HL-60 (cell line): ENCODE results near the gene PSMC4.

Source experiments
- POLR2AphosphoS5 ChIP-seq: IDR thresholded peaks from 2 replicates; pipeline ENCODE4 v1.6.1; 2012; ENCODE audit warnings: low read depth
- TF ChIP-seq, protein P1 (sequence below): IDR thresholded peaks from one replicate; pipeline ENCODE4 v1.5.1; 2011; ENCODE audit warnings: low read length, control low read depth, inconsistent platforms; ENCODE audit not compliant: insufficient read depth

DNA sequence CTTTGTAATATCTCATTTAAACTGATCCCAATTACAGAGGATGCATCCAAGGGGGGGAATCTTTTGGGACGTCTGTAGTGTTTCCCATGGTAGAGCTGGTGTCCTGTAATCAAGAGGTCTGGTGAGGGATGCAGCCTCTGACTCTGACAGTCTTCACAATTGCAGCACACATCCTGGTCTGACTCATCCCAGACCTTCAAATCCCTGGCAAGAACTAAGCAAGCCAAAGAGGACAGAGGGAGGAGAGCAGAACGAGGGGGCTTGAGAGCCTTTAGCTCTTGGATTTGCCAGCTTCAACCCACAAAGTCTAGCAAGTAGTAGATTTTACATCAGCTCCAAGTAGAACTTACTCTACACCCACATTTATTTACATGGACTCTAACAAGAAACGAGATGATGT is 19.3 kb upstream of the PSMC4 start:
- TF ChIP-seq POLR2AphosphoS5 = no peak
- TF ChIP-seq, protein P1, sequence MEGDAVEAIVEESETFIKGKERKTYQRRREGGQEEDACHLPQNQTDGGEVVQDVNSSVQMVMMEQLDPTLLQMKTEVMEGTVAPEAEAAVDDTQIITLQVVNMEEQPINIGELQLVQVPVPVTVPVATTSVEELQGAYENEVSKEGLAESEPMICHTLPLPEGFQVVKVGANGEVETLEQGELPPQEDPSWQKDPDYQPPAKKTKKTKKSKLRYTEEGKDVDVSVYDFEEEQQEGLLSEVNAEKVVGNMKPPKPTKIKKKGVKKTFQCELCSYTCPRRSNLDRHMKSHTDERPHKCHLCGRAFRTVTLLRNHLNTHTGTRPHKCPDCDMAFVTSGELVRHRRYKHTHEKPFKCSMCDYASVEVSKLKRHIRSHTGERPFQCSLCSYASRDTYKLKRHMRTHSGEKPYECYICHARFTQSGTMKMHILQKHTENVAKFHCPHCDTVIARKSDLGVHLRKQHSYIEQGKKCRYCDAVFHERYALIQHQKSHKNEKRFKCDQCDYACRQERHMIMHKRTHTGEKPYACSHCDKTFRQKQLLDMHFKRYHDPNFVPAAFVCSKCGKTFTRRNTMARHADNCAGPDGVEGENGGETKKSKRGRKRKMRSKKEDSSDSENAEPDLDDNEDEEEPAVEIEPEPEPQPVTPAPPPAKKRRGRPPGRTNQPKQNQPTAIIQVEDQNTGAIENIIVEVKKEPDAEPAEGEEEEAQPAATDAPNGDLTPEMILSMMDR = no peak
